Suppressor macrophage treated with lipopolysaccharide for 4 hours (primary cell): ENCODE measurements around the gene MDFI.
"Not testable (repeated sequence)": the region's sequence is repeated elsewhere in the genome, so short reads cannot be mapped to it uniquely, and the experiment has no call there.

Experiments
- DNase-seq: peaks from one replicate; pipeline ENCODE4 v3.0.0-alpha.2; 2020

MDFI gene

GRCh38 chr6:41604006-41604405 is 34.3 kb upstream of the MDFI start:
- no peak for DNase-seq

DNA sequence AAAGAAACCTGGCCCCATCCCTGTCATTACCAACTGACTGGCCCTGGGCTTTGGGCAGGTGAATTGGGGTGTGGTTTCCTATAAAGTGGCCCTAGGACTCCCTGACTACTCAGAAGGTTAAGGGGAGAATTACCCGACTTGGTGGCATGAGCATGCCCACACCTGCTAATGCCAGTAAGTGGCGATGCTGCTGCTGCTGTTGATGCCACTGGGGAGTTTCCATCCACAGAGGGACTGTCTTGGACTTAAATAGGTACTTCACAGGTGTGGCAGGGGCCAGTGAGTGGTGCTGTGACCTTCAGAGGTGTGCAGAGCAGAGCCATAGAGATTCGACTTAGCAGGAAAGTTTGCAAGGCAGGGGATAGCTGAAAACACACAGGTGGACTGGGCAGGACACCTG is 32.6 kb upstream of the MDFI start:
- no peak for DNase-seq

- DNase-seq = no peak
Observed at GRCh38 chr6:41607036-41607435, 31.2 kb upstream of the MDFI start.

GRCh38 chr6:41607736-41608135 is 30.5 kb upstream of the MDFI start:
- DNase-seq = no peak

- no peak for DNase-seq
Observed at GRCh38 chr6:41608443-41609151, 29.7 kb upstream of the MDFI start.

DNA sequence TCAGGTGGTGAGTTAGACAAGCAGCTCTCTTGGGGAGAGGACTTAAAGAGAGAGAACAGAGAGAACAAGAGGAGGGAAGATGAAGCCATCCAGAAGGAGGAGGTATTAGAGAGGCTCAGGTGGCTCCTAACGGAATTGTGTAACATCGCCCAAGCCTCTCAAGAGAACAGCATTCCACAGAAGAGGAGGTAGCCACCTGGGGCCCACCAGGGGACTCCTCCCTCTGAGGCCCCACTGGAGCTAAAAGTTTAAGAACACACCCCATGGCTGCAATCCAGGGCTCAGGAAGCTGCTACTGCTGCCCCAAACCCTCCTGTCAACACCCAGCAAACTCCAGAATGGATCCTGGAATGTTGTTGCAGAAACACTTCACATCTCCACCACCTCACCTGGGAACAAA is 23.6 kb upstream of the MDFI start:
- no peak for DNase-seq

GRCh38 chr6:41615311-41615710 is 23.0 kb upstream of the MDFI start:
- DNase-seq = no peak

- no peak for DNase-seq
Observed at GRCh38 chr6:41618598-41618997, 19.7 kb upstream of the MDFI start.

- not testable (repeated sequence) for DNase-seq
Observed at GRCh38 chr6:41619193-41619592, 19.1 kb upstream of the MDFI start.

GRCh38 chr6:41621367-41621766 is 16.9 kb upstream of the MDFI start:
- DNase-seq = no peak

DNA sequence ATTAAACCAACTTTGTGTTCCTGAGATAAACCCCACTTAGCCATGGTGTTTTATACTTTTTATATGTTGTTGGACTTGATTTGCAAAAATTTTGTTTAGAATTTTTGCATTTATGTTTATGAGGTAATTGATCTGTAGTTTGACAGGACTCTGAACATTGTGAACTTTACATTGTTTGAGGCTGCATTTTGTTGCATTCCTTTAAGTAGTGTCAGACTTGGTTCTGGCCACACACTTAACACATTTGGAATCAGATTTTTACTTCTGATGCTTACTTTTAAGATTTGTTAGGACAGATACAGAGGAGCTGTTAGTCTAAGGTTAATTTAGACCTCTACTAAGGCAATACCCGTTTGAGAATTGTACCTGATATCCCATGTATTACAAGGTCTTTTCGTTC is 16.5 kb upstream of the MDFI start:
- no peak for DNase-seq

GRCh38 chr6:41622206-41622988 is 15.9 kb upstream of the MDFI start:
- DNase-seq = no peak

DNA sequence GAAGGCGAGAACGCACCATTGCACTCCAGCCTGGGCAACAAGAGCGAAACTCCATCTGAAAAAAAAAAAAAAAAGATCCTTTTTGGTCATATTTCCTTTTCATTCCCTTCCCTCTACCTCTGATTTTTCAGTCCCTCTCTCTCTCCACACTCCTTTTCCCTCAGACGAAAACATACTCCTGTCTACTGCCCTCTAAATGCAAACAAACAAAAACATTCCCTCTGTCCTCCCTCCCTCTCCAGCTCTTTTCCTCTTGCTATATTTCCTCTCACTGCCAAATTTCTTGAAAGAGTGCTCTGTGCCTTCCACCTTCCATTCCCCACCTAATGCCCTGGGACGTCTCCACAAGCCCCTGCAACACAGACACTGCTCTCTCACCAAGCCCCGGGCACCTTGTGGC is 14.9 kb upstream of the MDFI start:
- no peak for DNase-seq

DNA sequence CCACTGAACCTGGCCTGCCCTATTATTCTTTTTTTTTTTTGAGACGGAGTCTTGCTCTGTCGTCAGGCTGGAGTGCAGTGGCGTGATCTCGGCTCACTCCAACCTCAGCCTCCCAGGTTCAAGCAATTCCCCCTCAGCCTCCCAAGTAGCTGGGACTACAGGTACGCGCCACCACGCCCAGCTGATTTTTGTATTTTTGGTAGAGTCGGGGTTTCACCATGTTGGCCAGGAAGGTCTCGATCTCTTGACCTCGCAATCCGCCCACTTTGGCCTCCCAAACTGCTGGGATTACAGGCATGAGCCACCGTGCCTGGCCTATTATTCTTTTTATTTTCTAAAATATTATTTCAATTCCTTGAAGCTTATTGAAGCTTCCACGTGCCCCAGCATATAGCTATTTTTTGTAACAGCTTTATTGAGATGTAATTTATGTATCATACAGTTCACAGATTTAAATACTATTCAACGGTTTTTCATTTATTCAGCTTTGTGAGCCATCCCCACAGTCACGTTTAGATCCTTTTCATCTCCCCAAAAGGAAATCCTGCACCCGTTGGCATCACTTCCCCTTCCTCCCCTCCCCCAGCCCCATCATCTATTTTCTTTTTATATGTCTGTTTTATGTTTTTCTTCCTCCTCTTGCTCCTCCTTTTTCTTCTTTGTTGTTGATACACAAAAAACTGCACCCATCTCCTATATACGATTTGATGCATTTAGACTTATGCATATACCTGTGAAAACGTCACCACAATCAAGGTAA is 13.5 kb upstream of the MDFI start:
- no peak for DNase-seq

- no peak for DNase-seq
Observed at GRCh38 chr6:41625442-41625841, 12.8 kb upstream of the MDFI start.

DNA sequence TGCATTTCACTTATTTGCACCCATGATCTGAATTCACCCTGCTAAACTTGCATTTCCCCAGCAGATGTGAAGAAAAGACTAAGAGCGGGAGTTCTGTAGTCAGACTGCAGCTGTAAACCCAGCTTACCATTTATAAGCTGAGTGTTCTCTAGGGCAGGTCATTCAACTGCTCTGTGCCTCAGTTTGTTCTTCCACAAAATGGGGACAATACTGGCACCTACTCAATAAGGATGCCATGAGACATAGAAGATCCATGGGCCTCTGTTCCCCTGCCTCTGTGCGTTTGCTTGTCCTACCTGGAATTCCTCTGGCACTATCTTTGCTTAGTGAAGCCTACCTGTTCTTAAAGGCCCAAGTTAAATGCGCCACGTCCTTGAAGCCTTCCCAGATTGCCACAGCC is 12.2 kb upstream of the MDFI start:
- no peak for DNase-seq

- no peak for DNase-seq
Observed at GRCh38 chr6:41626917-41627316, 11.4 kb upstream of the MDFI start.

DNA sequence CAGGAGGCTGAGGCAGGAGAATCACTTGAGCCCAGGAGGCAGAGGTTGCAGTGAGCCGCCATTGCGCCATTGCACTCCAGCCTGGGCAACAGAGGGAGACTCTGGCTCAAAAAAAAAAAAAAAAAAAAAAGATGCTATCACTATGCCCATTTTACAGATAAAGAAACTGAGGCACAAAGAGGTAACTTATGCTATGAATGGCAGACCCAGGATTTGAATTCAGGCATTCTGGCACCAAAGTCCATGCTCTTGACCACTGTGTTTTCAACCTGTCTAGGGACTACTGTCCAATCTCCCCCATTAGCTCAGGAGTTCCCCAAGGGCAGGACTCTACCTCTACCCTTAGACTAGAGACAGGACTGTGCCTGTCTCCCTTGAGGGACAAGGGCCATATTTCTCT is 9.1 kb upstream of the MDFI start:
- DNase-seq = no peak

DNA sequence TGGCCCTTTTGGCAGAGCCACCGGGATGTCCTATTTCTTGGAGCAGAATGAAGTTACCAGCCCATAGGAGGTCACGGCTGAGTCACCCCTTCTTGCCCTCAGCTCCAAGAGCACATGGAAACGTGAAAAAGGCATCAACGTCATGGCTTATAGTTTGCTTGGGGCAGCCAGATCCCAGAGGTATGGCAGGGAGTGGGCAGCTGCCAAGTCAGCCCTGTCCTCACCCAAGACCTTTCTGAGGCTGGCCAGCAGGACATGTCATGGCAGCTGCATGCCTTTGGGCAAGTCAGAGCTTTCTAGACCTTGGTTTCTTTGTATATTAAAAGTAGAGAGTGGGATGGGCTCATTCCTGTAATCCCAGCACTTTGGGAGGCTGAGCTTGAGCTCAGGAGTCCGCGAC is 8.2 kb upstream of the MDFI start:
- no peak for DNase-seq

DNA sequence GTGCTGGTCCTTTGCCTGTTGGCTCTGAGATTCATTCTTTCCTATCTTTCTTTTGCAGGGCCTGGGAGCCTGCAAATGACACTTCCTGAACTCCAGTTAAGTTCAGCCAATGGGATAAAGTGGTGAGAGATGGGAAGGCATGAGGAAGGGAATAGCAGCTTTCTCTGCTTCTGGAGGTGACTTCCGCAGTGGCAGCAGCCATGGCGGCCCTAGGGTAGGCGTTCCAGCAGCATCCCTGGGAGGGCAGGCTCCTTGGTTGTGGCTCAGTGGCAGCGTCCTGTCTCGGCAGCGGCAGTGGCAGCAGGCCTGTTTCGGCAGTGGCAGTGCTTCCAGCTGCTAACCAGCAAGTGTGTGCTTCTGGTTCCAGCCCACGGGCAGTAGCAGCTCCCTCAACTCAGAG is 7.3 kb upstream of the MDFI start:
- no peak for DNase-seq

GRCh38 chr6:41633056-41633634 is 5.1 kb upstream of the MDFI start:
- no peak for DNase-seq

- no peak for DNase-seq
Observed at GRCh38 chr6:41634657-41635056, 3.6 kb upstream of the MDFI start.

DNA sequence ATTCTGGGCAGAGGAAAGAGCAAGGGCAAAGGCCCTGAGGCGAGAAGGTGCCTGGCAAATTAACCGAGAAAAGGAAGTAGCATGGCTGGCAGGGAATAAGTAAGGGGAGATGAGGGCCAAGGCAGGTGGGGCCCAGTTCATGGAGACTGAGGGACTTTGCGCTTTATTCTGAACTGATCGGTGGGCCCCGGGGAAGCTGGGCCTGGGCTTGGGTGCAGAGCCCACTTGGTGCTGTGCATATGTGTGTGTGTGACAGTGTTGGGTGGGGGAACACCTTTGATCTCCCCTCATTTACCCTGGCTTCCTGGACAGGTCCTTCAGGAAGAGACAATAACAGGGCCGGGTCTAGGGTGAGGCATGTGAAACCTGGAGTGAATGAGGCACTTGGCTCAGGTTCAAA is 2.9 kb upstream of the MDFI start:
- no peak for DNase-seq

- DNase-seq = no peak
Observed at GRCh38 chr6:41636833-41637193, 1.5 kb upstream of the MDFI start.
